ENCODE results near the gene CLEC4C. TPM values are rescaled to one million over a fixed set of nuclear protein-coding genes. Genes with fewer than 3 reads are reported as not detected.

Gene CLEC4C
- total RNA-seq, 1 donor from 2014 or later = not detected

GRCh38 chr12:7723926-7724325, 23.2 kb downstream of the CLEC4C start:
- no peak for DNase-seq (ENCODE audit: low read depth)

GRCh38 chr12:7719946-7720730, 27.0 kb downstream of the CLEC4C start:
- DNase-seq (ENCODE audit: low read depth) = no peak

- DNase-seq (ENCODE audit: low read depth) = no peak
Observed at GRCh38 chr12:7716381-7716780, 30.8 kb downstream of the CLEC4C start.

GRCh38 chr12:7712841-7713442, 34.2 kb downstream of the CLEC4C start:
- no peak for DNase-seq (ENCODE audit: low read depth)

- no peak for DNase-seq (ENCODE audit: low read depth)
Observed at GRCh38 chr12:7711133-7711532, 36.0 kb downstream of the CLEC4C start, which contains the start of gene DPPA3. Gene DPPA3, plus strand, starts transcription at chr12:7711433. Its CDS starts 138 bp downstream, at chr12:7711571.

GRCh38 chr12:7709969-7710675, 37.1 kb downstream of the CLEC4C start:
- DNase-seq (ENCODE audit: low read depth) = no peak

- no peak for DNase-seq (ENCODE audit: low read depth)
Observed at GRCh38 chr12:7705846-7706245, 41.3 kb downstream of the CLEC4C start.

- no peak for DNase-seq (ENCODE audit: low read depth)
Observed at GRCh38 chr12:7695566-7696197, 51.5 kb downstream of the CLEC4C start, which contains the start of gene GDF3. Gene GDF3, minus strand, starts transcription at chr12:7695775. Its CDS starts 47 bp downstream, at chr12:7695728.

- DNase-seq (ENCODE audit: low read depth) = no peak
Observed at GRCh38 chr12:7695237-7695560, 52.0 kb downstream of the CLEC4C start.

GRCh38 chr12:7694556-7695236, 52.5 kb downstream of the CLEC4C start:
- no peak for DNase-seq (ENCODE audit: low read depth)

- DNase-seq (ENCODE audit: low read depth) = no peak
Observed at GRCh38 chr12:7693793-7694192, 53.4 kb downstream of the CLEC4C start.

GRCh38 chr12:7681535-7681934, 65.6 kb downstream of the CLEC4C start:
- no peak for DNase-seq (ENCODE audit: low read depth)

Other genes with a start within 250 kb of the CLEC4C start
- gene CD163, start 243.6 kb downstream of the CLEC4C start, total RNA-seq = not detected in 2 replicates
- not detected in 2 replicates for gene APOBEC1, start 81.5 kb downstream of the CLEC4C start, total RNA-seq
- not detected in 2 replicates for gene GDF3, start 51.6 kb downstream of the CLEC4C start, total RNA-seq
- not detected in 2 replicates for gene DPPA3, start 35.9 kb downstream of the CLEC4C start, total RNA-seq
- not detected in 2 replicates for gene NANOGNB, start 17.8 kb upstream of the CLEC4C start, total RNA-seq
- not detected in 2 replicates for gene NANOG, start 42.0 kb upstream of the CLEC4C start, total RNA-seq
- gene SLC2A14, start 125.5 kb upstream of the CLEC4C start, total RNA-seq = 2.3 TPM in 1 of 2 replicates, not detected in the other
- 5.6 and 8.7 TPM in 2 replicates for gene SLC2A3, start 188.8 kb upstream of the CLEC4C start, total RNA-seq

All from renal cortical epithelial cell (primary cell).